NB4 (cell line): ENCODE results near the gene TXLNB.
A peak's percentile ranks its signal among the peaks of the same experiment; 100 is the strongest.
"Not testable (repeated sequence)": the region's sequence is repeated elsewhere in the genome, so short reads cannot be mapped to it uniquely, and the experiment has no call there.

Experiments used
- DNase-seq: peaks from one replicate; pipeline ENCODE4 v3.0.0; 2010; ENCODE audit warnings: low read depth
- H3K4me3 ChIP-seq: one replicate; pipeline ENCODE4 v1.5.1; 2011; ENCODE audit warnings: mild to moderate bottlenecking, low read depth, low read length, moderate library complexity
- CTCF ChIP-seq: IDR thresholded peaks from one replicate; pipeline ENCODE4 v1.5.1; 2012; ENCODE audit warnings: low read depth, low read length
- MAX ChIP-seq: IDR thresholded peaks from 2 replicates; pipeline ENCODE4 v1.6.1; 2011; ENCODE audit warnings: low read depth, low read length
- MYC ChIP-seq: IDR thresholded peaks from 2 replicates; pipeline ENCODE4 v1.6.1; 2011; ENCODE audit warnings: low read depth, low read length
- POLR2A ChIP-seq: IDR thresholded peaks from 2 replicates; pipeline ENCODE4 v1.6.1; 2011; ENCODE audit warnings: mild to moderate bottlenecking; ENCODE audit not compliant: insufficient read length; ENCODE audit errors: extremely low read depth

TXLNB gene

DNA sequence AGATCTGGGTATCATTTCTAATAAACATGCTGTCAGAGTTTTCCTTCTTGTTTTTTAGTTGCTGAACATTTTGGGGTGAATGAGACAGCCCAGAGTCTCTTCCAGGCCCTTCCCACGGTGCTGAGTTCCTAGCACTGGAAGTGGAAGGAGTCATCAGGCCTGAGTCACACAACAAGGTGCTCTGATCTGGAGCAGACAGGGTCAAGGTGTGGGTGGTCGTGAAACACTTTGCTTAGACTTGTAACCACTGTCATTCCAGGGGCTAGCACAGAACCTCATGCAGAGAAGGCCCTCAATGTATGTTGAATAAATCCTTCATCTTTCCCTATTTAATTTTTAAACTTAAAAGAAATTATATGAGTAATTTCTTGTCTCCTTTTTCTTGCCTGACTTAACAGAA lies 60.6 kb downstream of the TXLNB start:
- DNase-seq, result no peak

DNA sequence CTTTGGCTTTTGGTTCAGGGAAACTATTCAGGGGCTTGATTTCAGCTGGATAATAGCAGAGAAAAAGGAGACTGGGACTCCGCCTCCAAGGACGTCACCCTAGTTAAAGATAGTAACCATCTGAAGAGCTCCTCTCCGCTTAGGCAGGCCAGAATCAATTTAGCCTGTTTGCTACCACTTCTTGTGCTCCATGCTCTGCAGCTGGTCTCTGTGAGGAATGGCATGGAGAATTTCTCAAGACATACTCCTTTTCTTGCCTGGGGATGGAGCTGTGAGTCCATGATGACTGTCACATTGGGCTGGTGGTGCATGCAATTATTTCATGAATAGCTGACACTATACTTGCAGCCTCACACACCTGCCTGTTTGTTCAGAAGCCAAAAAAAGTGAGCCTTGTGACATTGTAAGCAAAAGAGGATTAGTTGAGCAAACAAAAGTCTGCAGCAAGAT lies 61.4 kb downstream of the TXLNB start:
- DNase-seq, result peak; percentile 52
- H3K4me3 ChIP-seq, result no peak overlapping the region

More for the DNA sequence above, 60.6 kb downstream of the TXLNB start:
- no peak overlapping the region for H3K4me3 ChIP-seq
- TF ChIP-seq MYC (no peak), MAX (no peak), POLR2A (no peak), CTCF (no peak)

DNA sequence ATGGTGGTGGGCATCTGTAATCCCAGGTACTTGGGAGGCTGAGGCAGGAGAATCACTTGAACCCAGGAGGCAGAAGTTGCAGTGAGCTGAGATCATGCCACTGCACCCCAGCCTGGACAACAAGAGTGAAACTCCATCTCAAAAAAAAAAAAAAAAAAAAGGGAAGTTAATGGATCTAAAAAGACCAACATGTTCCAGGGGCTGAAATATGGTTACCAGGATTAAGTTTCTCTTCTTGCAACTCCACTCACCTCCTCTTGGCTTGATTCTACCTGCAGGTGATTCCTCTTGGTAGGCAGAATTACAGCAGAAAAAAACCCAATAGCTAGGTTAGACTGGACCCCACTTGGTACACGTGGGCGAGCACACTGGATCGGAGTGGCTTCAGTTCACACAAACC lies 63.4 kb downstream of the TXLNB start:
- not testable (repeated sequence) for H3K4me3 ChIP-seq
- peak; percentile 28 for DNase-seq

More for the DNA sequence above, 61.4 kb downstream of the TXLNB start:
- TF ChIP-seq MYC (peak; percentile 19; the same call in 1 of the 2 replicates), CTCF (no peak), POLR2A (no peak), MAX (0 out of 2 replicates have a peak, but pooled peaks have one; percentile 28)

DNA sequence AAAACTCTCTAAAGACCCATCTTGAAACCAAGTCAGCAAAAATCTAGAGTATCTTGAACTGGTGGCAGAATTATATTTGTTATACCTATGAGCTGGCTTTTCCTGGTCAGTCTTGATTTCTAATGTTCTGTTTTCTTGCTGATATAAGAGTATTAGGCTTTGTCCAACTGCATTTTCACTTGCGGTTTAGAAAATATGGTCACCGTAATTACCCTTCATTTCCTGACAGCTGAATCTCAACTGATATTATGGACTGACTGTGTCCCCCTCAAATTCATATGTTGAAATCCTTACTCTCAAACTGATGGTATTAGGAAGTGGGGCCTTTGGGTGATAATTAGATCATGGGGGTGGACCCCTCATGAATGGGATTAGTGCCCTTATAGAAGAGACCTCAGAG lies 72.1 kb downstream of the TXLNB start:
- H3K4me3 ChIP-seq, result no peak overlapping the region
- TF ChIP-seq CTCF (no peak), POLR2A (no peak), MAX (no peak), MYC (no peak)
- DNase-seq, result no peak

DNA sequence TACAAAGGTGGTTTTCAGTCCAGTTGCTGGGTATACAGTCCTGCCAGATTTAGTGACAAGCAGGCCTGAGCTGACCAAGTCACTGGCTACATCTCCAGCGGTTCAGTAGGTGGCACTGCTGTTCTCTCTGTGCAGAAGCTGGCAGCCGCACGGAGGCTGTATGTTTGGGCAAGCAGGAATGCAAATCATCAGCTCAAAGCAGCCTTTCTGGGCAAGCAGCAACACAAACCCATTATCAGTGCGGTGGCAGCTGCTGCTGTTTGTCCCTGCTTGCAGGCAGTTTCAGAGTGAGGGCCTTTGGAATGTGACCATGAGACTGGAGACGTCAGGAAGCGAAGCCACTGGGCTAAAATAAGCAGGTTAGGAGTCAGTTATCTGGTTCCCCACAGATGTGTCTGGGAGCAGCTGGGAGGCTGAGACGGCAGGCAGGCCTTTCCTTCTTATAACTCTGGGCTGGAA lies 72.5 kb downstream of the TXLNB start:
- TF ChIP-seq CTCF, result peak; percentile 91
- TF ChIP-seq POLR2A, result no peak
- TF ChIP-seq MYC, result no peak
- TF ChIP-seq MAX, result peak; percentile 43; the same call in 1 of the 2 replicates
- no peak overlapping the region for H3K4me3 ChIP-seq

GRCh38 chr6:139212460-139212859 lies 79.3 kb downstream of the TXLNB start:
- H3K4me3 ChIP-seq, DNase-seq: not testable (repeated sequence)

More for the DNA sequence above, 72.5 kb downstream of the TXLNB start:
- DNase-seq, result peak; percentile 93

DNA sequence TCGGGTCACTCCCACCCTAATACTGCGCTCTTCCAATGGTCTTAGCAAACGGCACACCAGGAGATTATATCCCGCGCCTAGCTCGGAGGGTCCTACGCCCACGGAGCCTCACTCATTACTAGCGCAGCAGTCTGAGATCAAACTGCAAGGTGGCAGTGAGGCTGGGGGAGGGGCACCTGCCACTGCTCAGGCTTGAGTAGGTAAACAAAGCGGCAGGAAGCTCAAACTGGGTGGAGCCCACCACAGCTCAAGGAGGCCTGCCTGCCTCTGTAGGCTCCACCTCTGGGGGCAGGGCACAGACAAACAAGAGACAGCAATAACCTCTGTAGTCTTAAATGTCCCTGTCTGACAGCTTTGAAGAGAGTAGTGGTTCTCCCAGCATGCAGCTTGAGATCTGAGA lies 81.0 kb downstream of the TXLNB start:
- not testable (repeated sequence) for H3K4me3 ChIP-seq, DNase-seq
